Activated CD4-positive, alpha-beta T cell treated with anti-CD3 and anti-CD28 coated beads for 24 hours (primary cell): ENCODE results near the gene KRT14.
"Not testable (repeated sequence)": the region's sequence is repeated elsewhere in the genome, so short reads cannot be mapped to it uniquely, and the experiment has no call there.

Experiments
- DNase-seq, 2 donors: peaks; one replicate each; pipeline ENCODE4 v3.0.0-alpha.2; 2020; ENCODE audit warnings: low read depth in 2 of 2

Gene KRT14

DNA sequence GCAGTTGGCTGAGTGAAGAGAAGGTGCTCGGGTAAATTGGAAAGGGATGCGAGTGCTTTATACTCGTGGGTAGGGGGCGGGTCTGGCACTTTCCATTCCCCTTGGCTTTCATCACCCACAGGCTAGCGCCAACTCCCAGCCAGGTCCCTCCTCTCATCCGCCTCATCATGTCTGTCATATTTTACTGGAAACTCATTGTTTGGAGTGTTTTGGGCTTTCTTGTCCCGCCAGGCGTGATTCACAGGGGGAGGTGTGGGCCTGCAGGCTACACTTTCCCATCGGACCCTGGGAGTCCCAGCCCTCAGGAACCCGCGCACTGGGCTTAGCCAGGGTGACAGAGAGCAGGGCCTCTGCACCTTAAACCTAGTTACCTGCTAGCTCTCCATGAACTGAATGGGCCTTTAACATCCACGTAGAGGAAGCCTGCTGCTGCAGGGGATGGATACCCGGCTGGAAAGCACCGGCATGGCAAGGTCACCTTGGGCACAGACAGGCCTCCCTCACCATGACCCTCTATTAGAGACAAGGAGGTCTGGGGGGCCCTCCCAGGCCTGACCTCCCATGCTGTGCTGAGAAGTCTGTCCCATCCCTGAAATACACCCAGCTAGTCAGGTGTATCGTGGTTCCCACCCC is at the start of gene KRT14:
Gene KRT14, minus strand, starts transcription at position 33 of the 633 bp plus-strand sequence. CDS start 61 bp downstream, outside the sequence.
- no peak for DNase-seq

DNA sequence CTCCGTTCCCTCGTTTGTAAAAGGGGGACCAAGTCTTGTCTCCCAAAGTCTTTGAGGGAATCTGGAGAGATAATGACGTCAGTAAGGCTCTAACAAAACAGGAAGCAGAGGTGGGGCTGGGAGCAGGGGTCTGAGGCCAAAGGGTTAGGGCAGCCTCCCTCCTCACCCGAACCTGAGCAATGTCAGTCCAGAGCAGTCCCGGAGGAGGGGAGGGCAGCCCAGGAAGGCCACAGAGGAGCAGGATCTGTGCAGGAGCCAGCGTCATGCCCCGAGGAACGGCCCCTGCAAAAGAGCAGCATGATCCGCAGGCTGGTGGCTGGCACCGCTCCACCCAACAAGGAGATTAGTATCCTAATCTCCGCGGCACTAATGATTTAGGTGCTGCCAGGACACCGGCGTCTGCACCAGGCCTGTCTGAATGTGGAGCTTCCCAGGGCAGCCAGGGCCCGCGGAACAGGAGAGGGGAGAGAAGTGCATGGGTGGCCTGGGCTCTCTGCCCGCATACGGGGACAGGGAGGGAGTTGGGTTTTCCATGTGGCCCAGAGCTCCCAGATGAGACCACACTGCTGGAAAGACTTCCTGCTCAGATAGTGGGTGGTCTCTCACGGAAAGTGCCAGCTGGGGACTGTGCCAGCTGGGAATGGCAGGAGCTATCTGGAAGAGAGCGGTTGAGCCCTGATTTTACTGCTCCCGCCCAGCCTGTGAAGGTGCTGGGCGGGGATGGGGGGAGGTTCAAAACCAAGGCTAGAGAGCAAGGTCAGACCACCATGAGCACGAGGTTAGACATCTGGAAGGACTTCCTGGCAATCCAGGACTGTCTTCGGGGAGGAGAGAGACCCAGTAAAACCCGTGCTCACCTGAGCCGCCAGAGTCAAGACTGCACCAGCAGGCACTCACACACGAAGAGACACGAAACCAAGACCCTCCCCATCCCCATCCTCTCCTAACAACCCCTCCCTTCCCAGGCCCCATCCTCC is 48.7 kb upstream of the KRT14 start:
- no peak for DNase-seq

DNA sequence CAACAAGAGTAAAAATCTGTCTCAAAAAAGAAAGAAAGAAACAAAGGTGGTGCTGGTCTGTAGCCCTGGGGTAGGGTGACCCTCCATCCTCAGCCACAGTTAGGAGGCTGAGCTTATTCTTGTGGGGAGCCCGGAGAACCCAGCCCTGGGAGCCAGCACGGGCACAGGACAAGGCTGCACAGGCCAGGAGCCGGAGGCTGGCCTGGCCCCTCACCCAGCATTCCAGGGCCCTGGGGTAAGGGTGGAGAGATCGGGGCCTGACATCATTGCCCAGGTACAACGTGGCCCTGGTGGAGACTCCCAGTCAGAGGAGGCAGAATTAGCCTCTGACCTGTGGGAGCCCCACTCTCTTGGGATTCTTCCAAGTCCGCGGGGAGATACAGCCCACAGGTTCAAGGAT is 47.9 kb upstream of the KRT14 start:
- no peak for DNase-seq

DNA sequence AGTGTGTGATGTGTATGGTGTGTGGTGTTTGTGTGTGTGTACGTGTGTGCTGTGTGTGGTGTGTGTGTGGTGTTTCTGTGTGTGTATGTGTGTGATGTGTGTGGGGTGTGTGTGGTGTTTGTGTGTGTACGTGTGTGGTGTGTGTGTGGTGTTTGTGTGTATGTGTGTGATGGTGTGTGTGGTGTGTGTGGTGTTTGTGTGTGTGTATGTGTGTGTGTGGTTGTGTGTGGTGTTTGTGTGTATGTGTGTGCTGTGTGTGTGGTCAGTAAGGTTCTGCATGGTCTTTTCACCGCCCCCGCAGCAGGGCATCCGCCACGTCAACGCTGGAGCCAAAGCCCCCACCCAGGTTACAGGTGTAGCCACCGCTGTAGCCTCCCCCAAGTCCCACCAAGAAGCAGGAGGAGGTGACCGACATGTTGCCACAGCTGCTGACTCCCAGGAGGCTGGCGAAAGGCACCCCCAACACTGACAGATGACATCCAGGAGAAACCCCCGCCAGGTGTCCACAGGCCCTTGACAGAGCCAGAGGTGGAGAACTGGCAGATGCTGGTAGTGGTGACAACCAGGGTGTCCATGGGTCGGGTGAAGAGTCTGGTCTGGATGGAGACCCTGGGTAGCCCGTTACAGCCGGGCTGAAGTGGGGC is 47.0 kb upstream of the KRT14 start:
- no peak for DNase-seq

DNA sequence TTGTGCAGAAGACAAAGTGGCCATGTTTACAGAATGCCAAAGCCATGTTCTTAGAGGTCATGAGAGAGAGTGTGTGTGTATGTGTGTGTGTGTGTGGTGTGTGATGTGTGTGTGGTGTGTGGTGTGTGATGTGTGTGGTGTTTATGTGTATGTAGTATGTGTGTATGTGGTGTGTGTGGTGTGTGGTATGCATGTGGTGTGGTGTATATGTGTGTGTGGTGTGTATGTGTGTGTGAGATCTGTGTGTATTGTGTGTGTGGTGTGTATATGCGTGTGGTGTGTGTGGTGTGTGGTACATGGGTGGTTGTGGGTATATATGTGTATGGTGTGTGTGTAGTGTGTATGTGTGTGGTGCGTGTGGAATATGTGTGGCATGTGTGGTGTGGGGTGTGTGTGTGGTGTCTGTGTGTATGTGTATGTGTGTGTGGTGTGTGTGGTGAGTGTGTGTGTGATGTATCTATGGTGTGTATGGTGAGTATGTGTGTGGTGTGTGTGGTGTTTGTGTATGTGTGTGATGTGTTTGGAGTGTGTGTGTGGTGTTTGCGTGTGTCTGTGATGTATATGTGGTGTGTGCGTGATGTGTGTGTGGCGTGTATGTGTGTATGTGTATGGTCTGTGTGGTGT is 45.9 kb upstream of the KRT14 start:
- no peak for DNase-seq

DNA sequence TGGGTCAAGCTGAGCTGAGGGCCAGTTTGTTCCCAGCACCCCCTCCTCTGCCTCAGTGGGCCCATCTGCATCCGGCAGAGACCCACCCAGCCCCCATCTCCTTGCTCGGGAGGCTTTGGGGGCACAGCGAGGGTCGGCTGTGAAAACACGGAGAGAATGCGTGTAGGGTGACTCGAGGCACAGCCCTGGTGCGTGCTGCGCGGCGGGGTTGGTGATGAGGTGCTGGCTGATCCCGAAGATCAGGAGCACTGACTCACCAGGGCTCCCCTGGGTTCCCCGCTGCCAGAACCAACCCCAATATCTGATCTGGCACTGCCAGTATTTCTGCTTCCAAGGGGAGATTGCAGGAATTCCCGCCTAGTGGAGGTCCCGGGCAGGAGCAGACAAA is 45.2 kb upstream of the KRT14 start:
- DNase-seq: no peak

DNA sequence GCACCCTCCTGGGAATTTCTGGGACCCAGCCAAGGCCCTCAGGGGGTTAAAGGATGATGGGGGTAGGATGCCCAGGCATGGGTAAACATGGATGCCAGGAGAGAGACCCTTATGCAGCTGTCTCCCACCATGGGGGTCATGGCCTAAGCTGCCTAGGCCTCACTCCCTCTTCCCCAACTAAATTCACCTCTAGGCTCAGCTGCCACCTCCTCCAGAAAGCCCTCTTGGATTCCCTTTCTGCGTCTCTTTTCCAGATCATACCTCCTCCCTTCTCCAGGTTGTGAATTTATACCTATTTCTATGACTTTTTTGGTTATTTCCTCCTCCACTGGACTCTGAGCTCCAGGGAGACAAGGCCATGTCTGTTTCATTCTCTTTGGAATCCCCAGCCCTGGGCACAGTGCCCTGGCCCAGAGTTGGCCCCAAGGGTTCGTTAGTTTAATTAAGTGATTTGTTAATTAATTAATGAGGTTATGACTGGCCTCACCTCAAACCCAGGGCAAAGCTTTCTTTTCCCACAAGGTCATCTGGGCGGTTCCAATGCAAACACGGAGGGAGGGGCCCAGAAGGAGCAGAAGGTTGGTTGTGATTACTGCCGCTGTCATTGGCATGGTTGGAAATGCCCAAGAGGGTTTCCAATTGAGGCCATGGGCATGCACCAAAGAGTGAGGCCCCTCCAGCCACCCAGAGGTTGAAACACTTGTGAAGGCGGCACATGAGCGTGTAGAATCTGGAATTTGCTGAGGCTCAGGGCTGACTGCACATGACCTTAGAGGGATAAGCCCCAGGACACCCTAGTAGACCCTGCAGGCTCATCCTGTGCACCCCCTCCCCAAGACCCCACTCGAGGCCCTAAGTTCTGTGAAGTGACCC is 44.6 kb upstream of the KRT14 start:
- DNase-seq: no peak

DNA sequence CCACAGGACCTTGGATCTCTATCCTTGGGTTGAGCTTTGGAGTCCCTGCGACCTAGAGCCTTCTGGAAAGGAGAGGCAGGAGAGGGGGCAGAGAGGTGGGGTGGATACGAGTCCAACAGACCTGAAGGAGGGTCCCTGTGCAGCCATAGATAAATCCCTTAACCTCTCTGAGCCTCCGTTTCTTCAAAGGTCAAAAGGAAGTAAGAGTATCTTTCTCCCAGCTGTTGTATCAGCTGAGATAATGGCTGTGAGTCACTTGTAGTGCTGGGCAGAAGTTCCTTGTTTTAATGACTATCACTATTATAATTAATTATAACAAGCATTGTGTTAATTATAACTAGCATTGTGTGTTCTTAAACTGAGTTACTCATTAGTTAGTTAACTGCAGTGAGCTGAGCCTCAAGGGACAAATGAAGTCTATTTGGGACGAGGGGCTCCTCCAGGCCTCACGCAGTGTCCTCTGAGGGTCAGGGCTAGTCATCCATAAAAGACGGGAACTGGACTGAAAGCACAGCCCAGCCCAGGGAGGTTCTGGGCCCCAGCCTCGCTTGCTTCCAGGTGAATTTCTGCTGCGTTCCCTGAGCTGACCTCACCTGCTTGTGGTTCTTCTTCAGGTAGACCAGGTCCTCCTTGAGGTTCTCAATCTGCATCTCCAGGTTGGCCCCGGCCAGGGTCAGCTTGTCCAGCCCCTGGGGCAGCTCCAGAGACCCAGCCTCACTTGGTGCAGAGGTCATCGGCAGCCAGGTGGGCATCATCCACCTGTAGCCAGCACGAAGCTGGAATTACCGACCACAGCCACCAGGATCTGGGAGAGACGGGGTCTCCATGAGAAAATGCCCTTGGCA is 43.4 kb upstream of the KRT14 start:
- DNase-seq: no peak

DNA sequence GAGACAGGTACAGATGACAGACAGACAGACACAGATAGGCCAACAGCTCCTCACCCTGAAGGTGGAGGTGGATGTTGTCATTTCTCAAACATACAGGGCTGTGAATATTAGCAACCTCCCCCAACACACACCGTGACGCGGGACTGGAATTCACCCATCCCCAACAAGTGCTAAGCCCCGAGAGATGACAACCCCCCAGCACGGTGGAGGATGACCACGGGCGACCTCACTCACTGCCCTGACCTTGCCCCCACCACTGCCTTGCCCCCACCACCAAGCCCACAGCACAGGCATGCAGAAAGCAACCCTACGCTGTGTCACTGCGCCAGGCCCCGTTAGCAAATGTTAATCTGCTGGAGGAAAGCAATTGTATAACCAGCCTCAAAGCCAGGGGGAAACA is 42.6 kb upstream of the KRT14 start:
- DNase-seq: no peak

DNA sequence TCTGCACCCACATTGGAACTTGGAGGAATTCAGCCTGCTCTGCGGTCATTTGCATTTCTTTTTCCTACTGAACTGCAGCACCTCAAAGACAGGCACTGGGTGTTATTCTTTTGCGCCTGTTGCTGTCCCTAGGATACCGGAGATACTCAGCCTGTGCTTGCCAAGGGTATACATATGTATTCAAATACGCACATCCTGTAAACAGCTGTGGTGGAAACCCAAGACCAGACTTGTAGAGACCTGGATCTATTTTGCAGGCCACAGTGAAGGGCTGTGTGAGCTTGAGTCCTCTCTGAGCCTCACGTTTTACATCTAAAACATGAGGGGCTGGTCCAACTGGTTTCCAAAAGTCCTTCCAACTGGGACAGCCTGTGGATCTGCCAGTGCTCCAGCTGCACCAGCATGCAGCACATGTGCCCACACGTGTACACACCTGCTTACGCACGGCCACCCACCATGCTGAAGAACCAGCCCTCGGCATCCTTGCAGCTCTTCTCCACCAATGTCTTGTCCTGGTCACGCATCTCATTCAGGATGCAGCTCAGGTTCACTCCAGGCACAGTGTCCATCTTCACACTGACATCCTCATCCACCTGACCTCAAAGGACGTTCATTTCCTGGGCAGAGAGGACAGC is 42.0 kb upstream of the KRT14 start:
- DNase-seq: not testable (repeated sequence)

DNA sequence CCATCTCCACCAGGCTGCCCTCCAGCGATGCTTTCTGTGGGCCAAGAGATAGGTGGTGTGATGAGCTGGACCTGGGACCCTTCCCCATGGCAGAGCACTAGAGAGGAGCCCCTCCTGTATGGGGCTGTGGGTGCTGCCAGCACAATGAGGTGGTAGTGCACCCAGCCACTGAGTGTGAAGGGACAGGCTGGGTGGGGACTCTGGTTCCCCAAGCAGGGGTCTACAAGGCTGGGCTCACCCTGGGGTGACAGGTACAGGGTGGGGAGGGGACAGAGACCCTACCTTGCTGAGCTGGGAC is 41.3 kb upstream of the KRT14 start:
- not testable (repeated sequence) for DNase-seq

DNA sequence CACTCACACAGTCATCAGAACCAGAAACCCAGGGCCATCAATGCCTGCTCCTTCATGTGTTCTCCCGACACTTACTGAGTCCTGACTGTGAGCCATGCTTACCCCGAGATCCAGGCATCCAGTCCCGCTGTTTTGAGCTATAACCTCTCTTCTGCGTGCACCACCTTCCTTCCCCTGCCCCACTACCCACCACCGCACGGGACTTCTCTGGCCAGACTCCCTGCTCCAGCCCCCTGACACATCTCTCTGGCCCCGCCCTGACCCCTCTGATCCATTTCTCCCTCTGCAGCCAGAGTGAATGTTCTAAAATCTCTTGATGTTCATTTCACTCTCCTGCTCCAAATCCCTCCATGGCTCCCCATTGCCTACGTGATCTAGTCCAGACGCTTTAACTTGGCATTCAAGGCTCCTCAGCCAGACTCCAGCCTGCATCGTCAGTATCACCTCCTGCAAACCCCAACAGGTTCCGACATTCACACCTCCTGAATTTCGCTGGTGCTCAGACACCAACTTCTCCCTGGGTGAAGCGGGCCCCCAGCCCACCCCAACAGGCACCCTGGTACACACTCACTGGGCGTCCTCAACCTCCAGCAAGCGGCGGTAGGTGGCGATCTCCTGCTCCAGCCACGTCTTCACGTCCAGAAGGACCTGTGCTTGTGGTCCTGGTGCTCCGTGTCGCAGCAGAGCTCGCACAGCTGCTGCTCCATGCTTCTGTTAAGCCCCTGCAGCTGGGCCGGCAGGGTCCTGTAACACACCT is 40.8 kb upstream of the KRT14 start:
- no peak for DNase-seq

DNA sequence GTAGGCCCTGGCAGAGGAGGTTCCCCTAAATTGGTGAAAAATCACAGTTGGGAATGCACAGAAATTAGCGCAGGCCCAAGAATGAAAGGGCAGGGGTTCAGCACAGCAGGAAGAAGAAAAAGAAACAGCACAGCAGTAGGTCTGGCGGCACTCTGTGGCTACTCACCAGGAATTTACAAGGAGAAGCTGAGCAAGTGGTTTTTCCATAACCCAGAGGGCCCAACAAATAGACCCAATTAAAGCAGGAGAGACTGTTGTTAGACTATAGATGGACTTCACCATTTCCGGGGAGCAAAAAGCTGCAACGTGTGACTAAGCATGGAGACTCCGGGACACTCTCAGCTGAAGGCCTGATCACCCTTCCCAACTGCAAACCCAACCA is 40.2 kb upstream of the KRT14 start:
- DNase-seq: not testable (repeated sequence)

DNA sequence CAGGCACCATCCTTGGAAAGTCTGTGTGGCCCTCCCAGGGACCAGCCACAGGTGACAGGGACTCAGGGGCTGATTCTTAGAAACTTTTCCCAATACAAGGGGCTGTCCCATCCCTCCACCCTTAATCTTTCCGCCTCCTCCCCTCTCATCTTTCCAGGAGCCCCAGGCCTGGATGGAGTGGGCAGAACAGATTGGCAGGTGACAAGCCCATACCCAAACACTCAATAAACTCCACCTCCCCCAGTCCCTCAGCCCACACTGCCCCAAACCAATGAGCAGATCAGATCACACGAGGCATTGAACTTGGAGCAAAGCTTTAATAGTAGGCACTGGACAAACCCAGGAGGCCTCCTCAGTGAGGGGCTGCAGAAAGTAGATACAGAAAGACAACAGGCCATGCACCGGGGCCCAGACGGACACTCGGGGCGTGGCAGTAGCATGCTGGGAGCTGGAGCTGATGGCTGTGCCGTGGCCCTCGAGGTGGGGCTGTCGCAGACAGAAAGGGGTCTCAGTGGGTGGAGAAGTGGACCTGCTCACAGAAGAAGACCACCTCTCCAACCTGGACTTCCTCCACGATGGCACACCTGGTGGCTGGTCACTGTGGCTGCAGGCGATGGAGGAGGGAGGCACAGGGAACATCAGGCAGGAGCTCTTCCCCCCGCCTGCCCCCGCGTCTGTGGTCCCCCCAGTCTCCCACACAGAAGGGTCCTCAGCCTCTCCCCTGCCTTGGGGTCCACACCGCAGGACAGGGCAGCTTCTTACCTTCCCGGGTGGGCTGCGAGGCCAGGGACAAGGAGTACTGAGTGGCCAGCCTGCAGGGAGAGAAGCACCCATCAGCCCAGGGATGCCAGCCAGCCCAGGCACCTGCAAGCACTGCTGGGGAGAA is 39.6 kb upstream of the KRT14 start:
- not testable (repeated sequence) for DNase-seq

DNA sequence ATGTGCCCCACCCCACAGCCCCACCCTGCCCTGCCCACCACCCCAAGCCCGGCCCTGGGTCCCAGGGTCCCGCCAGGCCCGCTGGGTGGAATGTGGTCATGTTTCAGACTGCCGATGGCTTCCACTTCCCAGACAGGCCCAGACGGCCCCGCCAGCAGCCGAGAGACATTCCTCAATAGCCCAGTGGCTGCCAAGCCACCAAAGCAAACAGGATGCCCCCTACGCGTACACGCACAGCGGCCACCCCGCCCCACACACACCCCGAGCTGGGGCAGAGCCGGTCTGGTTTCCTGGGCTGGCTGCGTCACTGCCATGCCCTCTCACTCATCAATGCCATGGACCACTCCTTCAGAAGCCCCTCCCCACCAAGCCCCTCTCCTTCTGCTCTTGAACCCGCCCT is 38.9 kb upstream of the KRT14 start:
- no peak for DNase-seq

DNA sequence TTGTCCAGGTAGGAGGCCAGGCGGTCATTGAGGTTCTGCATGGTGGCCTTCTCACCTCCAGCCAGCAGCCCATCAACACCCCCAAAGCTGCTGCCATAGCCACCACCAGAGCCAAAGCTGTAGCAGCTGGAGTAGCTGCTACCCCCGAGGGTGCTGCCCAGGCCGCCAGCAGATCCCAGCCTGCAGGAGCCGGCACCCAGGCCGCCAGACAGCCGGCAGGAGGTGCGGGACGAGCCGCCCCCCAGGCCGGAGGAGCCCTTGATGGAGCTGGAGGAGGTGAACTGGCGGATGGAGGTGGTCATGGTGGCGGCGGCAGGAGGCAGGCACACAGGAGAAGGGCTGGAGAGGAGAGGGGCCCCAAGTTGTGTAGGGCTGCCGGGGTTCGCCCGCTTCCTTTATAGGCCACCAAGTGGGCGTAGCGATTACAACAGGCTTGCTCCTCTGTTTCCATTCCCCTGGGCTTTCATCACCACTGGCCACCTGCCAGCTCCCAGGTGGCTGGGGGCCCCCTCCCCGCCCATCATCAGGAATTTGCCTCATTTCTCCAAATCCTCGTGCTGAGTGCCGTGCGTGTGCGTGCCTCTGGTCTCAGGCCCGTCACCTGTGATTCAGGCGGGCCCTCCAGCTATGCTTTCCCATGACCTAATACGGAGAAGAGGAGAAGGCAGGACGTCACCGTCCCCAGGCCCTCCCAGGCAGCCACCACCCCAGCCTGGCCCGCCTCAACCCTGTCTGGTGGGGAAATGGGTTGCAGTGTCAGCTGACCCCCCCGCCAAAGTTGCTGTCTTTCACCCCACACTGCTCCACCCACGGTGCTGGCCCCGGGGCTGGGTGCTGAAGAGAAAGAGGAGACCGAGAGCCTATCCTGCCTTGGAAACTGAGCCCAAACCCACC is 37.8 kb upstream of the KRT14 start, which contains the start of gene KRT17:
Gene KRT17, minus strand, starts transcription at position 368 of the 894 bp plus-strand sequence. Its CDS starts 66 bp downstream, at position 302.
- DNase-seq: no peak
